KMS-11 (cell line): ENCODE results near the gene TM9SF1.

ENCODE experiments used
- H2AFZ ChIP-seq: fragments of 200-600 bp; sonication (generic); 2 replicates; pipeline ENCODE4 v1.6.1; 2016; ENCODE audit warnings: antibody characterized with exemption, mixed run types, low read depth
- H3K27ac ChIP-seq: fragments of 200-600 bp; sonication (generic); 2 replicates; pipeline ENCODE4 v1.6.1; 2016; ENCODE audit warnings: mild to moderate bottlenecking, mixed run types
- H3K27me3 ChIP-seq: fragments of 200-600 bp; sonication (generic); 2 replicates; pipeline ENCODE4 v1.6.1; 2017; ENCODE audit warnings: mild to moderate bottlenecking, low read depth, mixed run types, moderate library complexity; ENCODE audit not compliant: insufficient read depth
- H3K36me3 ChIP-seq: fragments of 200-600 bp; sonication (generic); 2 replicates; pipeline ENCODE4 v1.6.1; 2017; ENCODE audit warnings: mild to moderate bottlenecking, mixed run types; ENCODE audit not compliant: insufficient read depth
- H3K4me1 ChIP-seq: fragments of 200-600 bp; sonication (generic); 2 replicates; pipeline ENCODE4 v1.6.1; 2016; ENCODE audit warnings: mild to moderate bottlenecking, low read depth, mixed run types; ENCODE audit not compliant: poor library complexity, severe bottlenecking
- H3K4me2 ChIP-seq: fragments of 200-600 bp; sonication (generic); 2 replicates; pipeline ENCODE4 v1.7.0; 2016; ENCODE audit warnings: mild to moderate bottlenecking, mixed run types
- H3K4me3 ChIP-seq: fragments of 200-600 bp; sonication (generic); IDR thresholded peaks from 2 replicates; pipeline ENCODE4 v1.6.1; 2017; ENCODE audit warnings: low read depth, low read length, mixed read lengths; ENCODE audit not compliant: insufficient read depth
- H3K79me2 ChIP-seq: fragments of 200-600 bp; sonication (generic); 2 replicates; pipeline ENCODE4 v1.6.1; 2016; ENCODE audit warnings: low read depth, mixed run types; ENCODE audit not compliant: insufficient read depth
- H3K9ac ChIP-seq: fragments of 200-600 bp; sonication (generic); 2 replicates; pipeline ENCODE4 v1.6.1; 2016; ENCODE audit warnings: mild to moderate bottlenecking, mixed run types
- H4K20me1 ChIP-seq: fragments of 200-600 bp; sonication (generic); 2 replicates; pipeline ENCODE4 v1.6.1; 2016; ENCODE audit warnings: mild to moderate bottlenecking, mixed run types; ENCODE audit not compliant: insufficient read depth
- CTCF ChIP-seq: fragments of 200-600 bp; sonication (generic); conservative IDR thresholded peaks from 2 replicates; pipeline ENCODE4 v1.6.1; 2017; ENCODE audit warnings: low read depth, mild to moderate bottlenecking, antibody characterized with exemption, low read length, moderate library complexity, mixed read lengths

TM9SF1 gene

GRCh38 chr14:24147761-24148428 lies 47.3 kb downstream of the TM9SF1 start:
- no peak for TF ChIP-seq CTCF
- Histone ChIP-seq H4K20me1 (no peaks in the 10 kb centered on the region), H3K9ac (no peak overlapping the region; the same call in 1 of the 2 replicates), H2AFZ (0 out of 2 replicates have a peak overlapping the region, but pooled peaks have one; percentile 23), H3K4me1 (peaks cover 10% of the 10 kb centered on the region), H3K79me2 (peaks cover 19% of the 10 kb centered on the region; the same call in 1 of the 2 replicates), H3K4me2 (peak overlapping the region; percentile 51; the same call in 1 of the 2 replicates), H3K27ac (no peak overlapping the region), H3K27me3 (no peaks in the 10 kb centered on the region), H3K36me3 (no peaks in the 10 kb centered on the region), H3K4me3 (no peak overlapping the region)

GRCh38 chr14:24146978-24147760 lies 48.1 kb downstream of the TM9SF1 start, which contains the start of gene RNF31:
Gene RNF31, plus strand, starts transcription at chr14:24147498. Its CDS starts 201 bp downstream, at chr14:24147699.
- H2AFZ ChIP-seq = peak within 1 kb of the TSS; percentile 59; the same call in 1 of the 2 replicates
- H4K20me1 ChIP-seq = no peaks in the 10 kb centered on the region
- peaks cover 19% of the 10 kb centered on the region; the same call in 1 of the 2 replicates for H3K79me2 ChIP-seq
- peak within 1 kb of the TSS; percentile 34 for H3K4me3 ChIP-seq
- no peaks in the 10 kb centered on the region for H3K36me3 ChIP-seq
- H3K27me3 ChIP-seq = no peaks in the 10 kb centered on the region
- no peak for TF ChIP-seq CTCF
- H3K4me2 ChIP-seq = peak within 1 kb of the TSS; percentile 80; the same call in 1 of the 2 replicates
- peak within 1 kb of the TSS; percentile 46; the same call in 1 of the 2 replicates for H3K27ac ChIP-seq
- peaks cover 13% of the 10 kb centered on the region for H3K4me1 ChIP-seq
- H3K9ac ChIP-seq = peak within 1 kb of the TSS; percentile 49; the same call in 1 of the 2 replicates

GRCh38 chr14:24146453-24146977 lies 48.7 kb downstream of the TM9SF1 start, which contains the start of gene PSME2:
Gene PSME2, minus strand, starts transcription at chr14:24146610. Its CDS starts 29 bp downstream, at chr14:24146581.
- H3K4me3 ChIP-seq = peak within 1 kb of the TSS; percentile 34
- peaks cover 13% of the 10 kb centered on the region for H3K4me1 ChIP-seq
- no peak for TF ChIP-seq CTCF
- no peaks in the 10 kb centered on the region for H4K20me1 ChIP-seq
- H3K27me3 ChIP-seq = no peaks in the 10 kb centered on the region
- H3K79me2 ChIP-seq = peaks cover 19% of the 10 kb centered on the region; the same call in 1 of the 2 replicates
- H3K4me2 ChIP-seq = peak within 1 kb of the TSS; percentile 80
- no peaks in the 10 kb centered on the region for H3K36me3 ChIP-seq
- H3K9ac ChIP-seq = peak within 1 kb of the TSS; percentile 49; the same call in 1 of the 2 replicates
- H3K27ac ChIP-seq = peak within 1 kb of the TSS; percentile 46; the same call in 1 of the 2 replicates
- peak within 1 kb of the TSS; percentile 59; the same call in 1 of the 2 replicates for H2AFZ ChIP-seq
